GM11168 (cell line): ENCODE measurements around the gene KPNB1.

Source experiments
- in situ Hi-C: fragments of 300-500 bp; cut with MboI; formaldehyde crosslinking; loops from one replicate; pipeline ENCODE4 v1.12.0; 2022; ENCODE audit warnings: low sequenced_read_pairs; ENCODE audit not compliant: unreplicated experiment

KPNB1 gene

GRCh38 chr17:47724705-47725104 lies 75.0 kb downstream of the KPNB1 start:
- in situ Hi-C loops: no loop called here

- in situ Hi-C loops: no loop called here
Measured at GRCh38 chr17:47725446-47726111, 75.9 kb downstream of the KPNB1 start.

- in situ Hi-C loops: no loop called here
Measured at GRCh38 chr17:47726796-47727703, 77.3 kb downstream of the KPNB1 start.

GRCh38 chr17:47727704-47728036 lies 78.0 kb downstream of the KPNB1 start:
- in situ Hi-C loops: no loop called here

- in situ Hi-C loops: no loop called here
Measured at GRCh38 chr17:47728214-47728877, 78.6 kb downstream of the KPNB1 start.

- in situ Hi-C loops: no loop called here
Measured at GRCh38 chr17:47729476-47729875, 79.8 kb downstream of the KPNB1 start.

- in situ Hi-C loops: no loop called here
Measured at GRCh38 chr17:47730681-47731080, 81.0 kb downstream of the KPNB1 start.

- in situ Hi-C loops: no loop called here
Measured at GRCh38 chr17:47731396-47731795, 81.7 kb downstream of the KPNB1 start.

- in situ Hi-C loops: no loop called here
Measured at GRCh38 chr17:47732399-47733046, 82.8 kb downstream of the KPNB1 start.

GRCh38 chr17:47733047-47733673 lies 83.4 kb downstream of the KPNB1 start, which contains the start of gene TBX21:
Gene TBX21, plus strand, starts transcription at chr17:47733236. Its CDS starts 219 bp downstream, at chr17:47733455.
- in situ Hi-C loops: no loop called here

- in situ Hi-C loops: no loop called here
Measured at GRCh38 chr17:47733674-47734410, 84.1 kb downstream of the KPNB1 start.

GRCh38 chr17:47735139-47735464 lies 85.4 kb downstream of the KPNB1 start:
- in situ Hi-C loops: no loop called here
